OCI-M2 (cell line): ENCODE data around the gene SYCP3.

ENCODE experiments used
- DNase-seq: peaks from one replicate; lab custom pipeline; 2025; ENCODE audit not compliant: unreplicated experiment; lab: John Stamatoyannopoulos, UW

SYCP3 gene

DNA sequence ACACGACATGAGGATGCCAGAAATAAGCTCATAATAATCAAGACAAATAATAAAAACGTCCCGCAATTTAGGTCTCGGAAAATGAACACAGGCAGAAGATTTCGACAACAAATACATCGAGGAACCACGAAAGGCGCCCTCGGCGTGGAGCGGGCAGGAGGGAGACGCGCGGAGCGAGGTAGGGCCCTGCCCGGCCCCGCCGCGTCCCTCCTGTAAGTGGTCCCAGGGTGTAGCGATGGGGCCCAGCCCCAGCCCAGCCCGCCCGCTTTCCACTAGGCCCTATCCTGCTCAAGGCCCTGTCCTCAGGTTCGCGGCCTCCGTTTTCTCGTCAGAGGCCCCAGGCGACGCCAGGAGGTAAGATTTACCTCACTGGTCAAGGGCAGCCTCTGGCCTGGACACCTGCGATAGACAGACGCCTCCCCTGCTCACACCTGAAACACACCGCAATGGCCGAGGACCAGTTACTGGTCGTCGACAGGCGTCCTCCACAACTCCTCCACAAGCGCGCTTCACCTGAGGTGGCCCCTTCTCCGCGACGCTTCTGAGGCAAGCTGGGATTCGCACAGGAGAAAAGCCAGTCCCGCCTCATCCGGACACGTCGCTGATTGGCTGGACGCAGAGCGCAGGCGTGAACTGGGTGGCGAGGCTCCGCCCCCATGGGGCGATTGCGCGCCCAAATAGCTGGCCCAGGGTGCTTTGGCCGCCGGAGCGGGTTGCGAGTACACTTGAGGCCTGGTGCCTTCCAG is at the start of gene SYCP3:
Gene SYCP3 (minus strand): TSS at position 543 of the 746 bp plus-strand sequence. CDS start 1,527 bp downstream, outside the sequence.
- DNase-seq = no peak

DNA sequence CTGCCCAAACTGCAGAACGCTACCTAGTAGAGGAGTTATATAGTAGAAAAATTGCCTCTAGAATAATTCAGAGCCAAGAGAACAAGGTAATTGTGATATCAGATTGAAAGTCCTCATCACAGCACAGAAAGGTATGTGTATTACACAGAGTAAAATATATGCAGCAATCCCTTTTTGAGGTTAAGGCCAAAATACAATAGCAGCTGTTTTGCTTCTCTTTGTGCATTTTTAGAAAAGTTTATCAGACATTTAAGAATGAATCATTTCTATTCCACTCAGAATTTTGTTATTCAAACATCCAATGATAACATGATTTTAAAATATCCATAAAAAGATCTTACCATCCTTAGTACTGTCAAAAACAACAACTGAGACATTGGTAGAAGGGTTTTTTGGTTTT is 46.4 kb upstream of the SYCP3 start:
- no peak for DNase-seq

DNA sequence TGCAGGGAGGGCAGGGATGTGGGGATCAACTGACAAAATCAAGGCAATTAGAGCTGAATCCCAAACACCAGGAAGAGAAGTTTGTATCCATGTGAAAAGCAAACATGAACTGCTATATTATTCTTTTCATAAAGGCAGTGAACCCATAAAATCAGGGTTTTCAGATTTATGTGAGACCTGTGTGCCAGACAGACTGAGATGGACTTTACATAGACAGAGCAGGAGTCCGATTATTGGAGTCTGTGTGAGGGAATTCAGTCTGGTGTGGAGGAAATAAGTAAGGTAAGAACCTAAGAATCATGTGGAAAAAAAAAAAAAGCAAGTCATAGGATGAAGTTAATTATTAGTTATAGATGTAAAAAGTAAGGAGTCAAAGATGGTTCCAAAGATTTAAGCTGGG is 45.1 kb upstream of the SYCP3 start:
- DNase-seq = no peak

DNA sequence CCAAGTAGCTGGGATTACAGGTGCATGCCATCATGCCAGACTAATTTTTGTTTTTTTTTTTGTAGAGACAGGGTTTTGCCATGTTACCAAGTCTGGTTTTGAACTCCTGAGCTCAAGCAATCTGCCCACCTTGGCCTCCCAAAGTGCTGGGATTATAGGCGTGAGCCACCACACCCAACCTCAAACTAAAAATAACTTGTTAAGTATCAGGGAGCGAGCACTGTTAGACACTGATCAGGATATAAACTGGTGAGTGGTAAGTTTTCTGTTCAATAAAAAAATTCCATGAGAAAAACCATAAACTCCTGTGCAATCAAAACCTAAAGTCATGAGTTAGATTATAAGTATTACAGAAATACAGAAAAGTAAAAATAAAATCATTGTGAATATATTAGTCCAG is 44.6 kb upstream of the SYCP3 start:
- DNase-seq = no peak

DNA sequence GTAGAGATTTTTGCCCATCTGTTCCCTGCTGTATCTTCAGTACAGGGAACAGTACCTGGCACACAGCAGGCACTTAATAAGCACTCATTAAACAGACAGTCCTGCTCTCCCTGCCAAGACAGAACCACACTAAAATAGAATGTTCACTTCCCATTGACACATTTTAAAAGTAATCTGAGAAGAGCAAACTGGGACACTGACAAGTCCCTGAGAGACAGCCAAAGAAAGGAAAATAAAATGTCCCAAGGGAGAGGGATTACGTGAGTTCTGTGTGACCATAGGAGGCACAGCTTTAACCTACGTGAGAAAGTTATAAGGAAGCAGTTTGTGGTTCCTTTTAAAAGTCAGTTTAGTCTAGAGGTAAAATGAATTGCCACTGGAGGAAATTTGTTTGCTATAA is 43.9 kb upstream of the SYCP3 start:
- DNase-seq = no peak

DNA sequence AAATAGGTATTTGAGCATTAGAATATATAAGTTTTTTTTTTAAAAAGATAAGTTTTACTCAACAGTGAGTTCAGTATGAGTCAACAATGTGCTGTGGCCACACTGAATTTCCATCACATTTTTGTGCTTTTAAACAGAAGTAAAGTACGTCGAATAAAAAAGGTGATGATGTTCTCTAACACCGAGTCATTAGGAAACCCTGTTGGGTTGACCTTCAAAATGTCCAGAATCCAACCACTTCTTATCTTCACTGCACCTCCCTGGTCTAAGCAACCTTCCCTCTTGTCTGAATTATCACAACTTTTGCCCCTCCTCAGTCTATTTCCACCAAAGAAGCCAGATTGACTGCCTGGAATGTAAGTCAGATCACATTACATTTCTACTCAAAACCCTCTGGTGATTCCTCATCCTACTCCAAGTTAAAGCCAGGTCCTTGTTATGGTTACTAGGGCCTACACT is 43.0 kb upstream of the SYCP3 start:
- no peak for DNase-seq

DNA sequence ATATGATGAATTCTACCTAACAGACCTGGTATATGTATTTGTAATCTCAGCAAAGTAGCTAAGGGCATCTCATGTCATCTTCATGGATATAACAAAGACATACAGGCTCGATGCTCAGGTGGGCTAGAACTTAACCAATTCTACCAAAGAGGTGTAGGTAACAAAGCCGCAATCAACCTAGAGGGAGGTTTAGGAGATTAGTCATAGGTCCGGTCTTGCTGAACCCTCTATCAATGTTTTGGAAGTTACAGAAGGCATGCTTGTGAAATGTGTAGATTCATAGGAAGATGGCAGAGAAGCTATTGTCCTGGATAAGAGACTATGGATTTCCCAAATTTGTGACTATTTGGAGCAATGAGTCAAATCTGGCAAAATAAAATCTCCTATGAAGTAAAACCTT is 42.6 kb upstream of the SYCP3 start:
- DNase-seq = no peak

DNA sequence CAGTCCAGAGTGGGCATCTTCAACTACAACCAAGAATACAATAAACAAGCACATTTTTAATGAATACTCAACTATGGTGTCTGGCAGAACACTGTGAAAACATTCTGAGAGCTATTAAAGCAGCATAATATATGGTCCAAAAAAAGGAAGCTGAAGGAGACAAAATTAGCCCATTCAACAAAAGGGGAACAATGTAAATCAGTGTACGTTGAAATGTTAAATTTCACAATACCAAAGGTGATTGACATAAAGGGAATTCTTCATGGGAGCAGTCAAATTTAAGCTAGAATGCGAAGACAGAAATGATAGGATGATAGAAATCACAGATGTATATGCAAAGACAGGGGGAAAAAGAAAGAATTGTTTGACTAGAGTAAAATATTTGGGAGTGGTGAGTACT is 41.3 kb upstream of the SYCP3 start:
- no peak for DNase-seq

DNA sequence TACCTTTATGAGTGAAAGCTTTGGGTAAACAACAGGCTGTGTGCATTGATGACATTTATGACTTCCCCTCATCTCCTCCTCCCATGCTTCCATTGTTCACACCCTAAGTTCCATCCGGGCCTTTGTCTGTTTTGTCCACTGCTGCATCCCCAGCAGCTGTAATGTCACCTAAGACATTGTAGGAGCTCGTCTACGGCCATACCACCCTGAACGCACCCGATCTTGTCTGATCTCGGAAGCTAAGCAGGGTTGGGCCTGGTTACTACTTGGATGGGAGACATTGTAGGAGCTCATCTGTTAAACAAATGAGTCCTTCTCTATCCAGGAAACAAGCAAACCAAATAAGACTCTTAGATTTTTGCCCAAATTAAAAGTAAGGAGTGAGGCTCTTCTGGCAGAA is 40.4 kb upstream of the SYCP3 start:
- DNase-seq = no peak

DNA sequence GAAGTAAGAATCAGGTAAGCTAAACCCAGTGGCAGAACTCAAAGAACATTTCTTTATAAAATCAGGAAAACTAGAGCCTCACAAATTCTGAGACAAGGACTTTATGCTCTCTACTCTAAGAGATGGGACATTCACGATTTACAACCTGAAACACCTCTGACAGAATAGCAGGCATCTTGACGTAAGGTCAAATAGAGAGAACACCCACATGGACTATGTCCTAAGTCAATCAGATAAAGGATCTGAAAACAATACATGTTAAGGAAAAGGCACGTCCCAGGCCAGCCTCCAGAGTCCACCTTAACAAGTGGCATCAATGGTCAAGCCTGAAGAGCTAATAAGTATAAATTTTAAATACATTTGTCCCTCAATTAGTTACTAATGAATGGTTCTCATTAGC is 39.9 kb upstream of the SYCP3 start:
- DNase-seq = no peak

DNA sequence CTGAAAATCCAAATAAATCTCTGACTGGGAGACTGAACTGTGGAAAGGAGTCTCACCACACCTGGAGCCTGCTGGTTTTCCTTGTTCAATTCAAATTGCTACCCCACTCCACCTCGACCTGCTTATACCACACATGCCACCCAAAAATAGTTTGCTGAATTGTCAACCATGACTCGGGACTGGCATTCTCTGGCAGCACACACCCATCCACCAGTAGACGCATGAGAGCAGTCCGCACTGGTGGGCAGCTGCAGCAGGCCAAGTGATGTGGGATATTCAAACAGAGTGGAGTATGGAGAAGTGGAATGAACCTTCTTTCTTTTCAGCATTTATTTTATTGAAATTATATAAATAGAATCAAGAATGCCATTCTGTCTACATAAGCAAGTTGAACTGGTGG is 38.7 kb upstream of the SYCP3 start:
- no peak for DNase-seq

DNA sequence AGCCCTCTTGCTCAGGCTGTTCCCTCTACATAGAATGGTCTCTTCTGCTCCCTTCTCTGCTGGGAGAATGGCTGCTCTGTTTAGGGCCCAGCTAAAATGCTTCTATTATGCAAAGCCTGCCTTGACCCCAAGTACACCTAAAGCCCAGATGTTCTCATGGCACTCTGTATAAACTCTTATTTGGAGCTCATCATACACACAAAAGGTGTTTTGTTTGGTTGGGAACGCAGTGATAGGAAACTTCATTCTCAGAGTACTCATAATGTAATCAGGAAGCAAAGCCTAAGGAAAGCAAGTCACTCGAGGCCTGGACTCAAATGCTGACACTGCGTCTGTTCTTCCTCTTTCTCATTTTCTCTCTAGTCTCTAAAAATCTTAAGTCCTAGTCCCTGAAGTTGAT is 38.2 kb upstream of the SYCP3 start:
- DNase-seq = no peak

DNA sequence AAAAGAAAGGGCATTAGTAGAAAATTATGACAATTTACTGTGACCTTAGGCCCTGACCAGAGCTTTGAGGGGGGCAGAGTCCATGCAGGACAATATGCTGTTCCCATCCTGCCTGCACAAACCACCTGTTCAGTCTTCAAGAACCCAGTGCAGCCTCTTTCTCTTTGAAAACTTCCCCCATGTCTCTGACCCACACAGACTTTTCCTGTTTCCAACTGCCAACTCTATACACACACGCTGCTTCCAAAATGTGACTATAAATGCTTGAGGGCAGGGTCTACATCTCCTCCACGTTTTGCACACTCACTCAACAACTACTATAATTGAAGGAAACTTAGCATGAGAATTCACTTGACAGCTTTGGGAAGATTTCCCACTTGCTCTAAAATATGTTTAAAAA is 36.6 kb upstream of the SYCP3 start:
- DNase-seq = no peak

DNA sequence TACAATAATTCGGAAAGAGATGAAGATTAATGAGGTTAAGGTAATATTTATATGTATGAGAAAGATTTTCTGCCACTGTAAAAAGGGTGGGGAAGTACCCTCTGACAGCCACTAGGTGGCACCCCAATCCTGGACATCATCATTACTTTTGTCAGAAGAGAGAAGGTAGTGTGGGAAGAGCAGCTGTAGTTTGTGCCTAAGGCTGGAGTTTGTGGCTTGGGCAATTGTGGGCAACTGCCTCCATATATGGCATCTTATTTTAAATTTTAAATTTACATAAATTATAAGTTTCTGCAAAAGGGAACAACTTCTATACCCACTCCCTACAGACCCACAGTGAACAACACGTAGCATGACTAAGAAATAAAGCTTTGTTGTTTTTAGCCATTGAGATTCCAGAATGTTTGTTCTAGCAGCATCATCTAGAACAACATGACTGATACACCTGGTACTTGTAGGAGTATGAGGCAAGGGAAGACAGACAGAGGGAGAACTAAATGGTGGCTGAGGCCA is 34.4 kb upstream of the SYCP3 start:
- no peak for DNase-seq

DNA sequence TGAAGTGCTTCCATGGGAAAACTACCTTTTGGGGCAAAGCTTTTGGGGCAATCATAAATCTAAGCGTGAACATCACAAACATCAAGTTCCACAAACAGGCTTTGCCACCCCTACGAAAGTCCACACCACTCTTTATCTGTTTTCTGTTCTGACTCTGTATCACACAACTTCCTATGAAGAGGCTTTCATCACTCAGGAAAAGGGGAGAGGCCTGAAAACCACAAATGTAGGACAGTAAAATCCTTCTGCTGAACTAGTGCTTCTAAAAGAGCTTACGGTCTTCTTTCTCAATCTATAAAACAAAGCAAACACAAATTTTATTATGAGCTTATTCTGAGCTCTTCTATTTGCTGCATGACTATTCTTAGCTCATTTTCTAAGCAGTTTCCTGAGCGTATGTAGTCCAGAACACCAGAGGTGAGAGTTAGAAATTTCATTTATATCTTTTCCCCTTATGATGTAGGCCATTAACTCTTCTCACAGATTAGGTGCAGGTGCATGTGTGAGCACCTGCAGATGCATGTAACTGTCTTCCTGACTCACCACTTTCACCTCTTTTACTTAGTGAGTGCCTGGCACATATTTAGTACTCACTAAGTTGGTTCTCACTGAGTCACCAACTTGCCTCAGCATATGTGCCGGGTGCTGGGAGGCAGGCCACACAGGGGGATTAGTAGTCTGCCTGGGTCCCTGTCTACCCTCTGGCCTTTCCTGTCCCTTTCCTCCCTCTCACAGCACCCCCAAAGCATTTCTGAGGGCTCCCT is 32.9 kb upstream of the SYCP3 start:
- no peak for DNase-seq

DNA sequence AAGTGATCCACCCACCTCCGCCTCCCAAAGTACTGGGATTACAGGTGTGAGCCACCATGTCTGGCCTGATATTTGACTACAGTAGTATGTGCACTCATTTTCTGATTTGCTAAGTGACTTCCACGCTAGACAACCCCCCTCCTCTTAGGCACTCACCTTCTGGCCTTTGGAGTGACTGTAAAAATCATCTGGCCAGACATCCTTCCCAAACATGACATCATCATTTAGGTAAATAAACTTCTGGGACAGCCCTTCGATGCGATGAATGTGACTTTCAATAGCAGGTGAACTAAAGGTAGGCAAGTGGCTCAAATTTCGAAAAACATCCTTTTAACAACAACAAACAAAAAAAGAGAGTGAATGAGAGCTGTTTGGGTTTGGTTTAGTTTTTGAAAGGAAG is 30.6 kb upstream of the SYCP3 start:
- no peak for DNase-seq

DNA sequence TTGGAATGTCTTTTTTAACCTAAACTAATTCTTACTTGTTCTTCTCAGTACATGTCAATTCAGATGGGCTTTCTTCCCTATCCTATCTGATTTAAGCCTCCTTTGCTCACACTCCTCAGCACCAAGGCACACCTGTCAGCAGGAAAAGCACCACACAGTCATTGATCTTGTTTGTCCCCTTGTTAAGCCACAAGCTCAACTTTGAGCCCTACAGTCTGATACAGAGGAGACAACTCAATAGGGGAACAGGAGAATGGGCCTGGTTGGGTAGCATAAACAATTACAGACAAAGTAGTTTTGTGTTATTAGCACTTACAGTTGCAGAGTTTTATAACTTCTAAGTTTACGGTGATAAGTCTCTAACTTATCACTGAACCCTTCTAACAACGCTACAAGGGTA is 29.5 kb upstream of the SYCP3 start:
- no peak for DNase-seq

DNA sequence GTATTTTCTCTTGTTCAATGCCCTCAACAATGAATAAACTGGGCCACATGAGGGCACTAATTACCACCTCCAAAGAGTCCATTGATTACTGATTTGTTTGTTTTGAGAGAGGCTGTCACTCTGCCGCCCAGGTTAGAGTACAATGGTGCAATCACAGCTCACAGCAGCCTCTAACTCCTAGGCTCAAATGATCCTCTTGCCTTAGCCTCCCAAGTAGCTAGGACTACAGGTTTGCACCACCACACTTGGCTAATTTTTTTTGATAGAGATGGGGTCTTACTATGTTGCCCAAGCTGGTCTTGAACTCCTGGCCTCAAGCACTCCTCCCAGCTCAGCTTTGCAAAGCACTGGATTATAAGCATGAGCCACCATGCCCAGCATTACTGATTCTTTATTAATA is 28.3 kb upstream of the SYCP3 start:
- no peak for DNase-seq

DNA sequence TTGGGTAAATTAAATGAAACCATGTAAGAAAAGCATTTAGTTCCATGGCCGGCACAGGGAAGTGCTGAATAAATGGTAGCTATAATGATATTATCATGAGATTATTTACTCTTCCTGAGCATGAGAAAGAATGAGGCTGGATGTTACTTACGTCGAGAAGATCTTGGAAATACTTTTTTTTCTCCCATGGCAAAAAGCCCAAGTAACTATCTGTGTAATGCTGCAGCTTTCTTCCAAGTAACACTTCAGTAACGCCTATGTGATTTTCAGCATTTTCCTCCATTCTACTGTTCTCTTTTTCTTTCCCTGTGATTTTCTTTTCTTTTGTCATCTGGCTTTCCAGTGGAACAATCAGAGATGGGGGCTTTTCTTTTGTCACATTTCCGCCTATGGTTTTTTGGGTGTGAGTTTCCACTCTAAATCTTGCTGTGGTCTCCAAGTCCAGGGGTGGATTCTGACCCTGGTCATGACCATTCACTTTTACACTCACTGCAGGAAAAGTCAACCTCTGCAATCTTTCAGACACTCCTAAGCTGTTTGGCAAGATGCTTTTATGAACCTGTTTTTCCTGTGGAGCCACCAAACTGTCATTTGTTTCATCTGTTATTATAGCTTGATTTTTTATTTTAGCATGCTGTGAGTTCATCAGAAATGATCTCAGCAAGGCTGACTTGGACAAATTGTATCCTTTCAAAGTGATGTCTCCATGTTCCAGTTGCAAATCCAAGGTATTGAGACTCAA is 25.0 kb upstream of the SYCP3 start:
- DNase-seq = no peak

DNA sequence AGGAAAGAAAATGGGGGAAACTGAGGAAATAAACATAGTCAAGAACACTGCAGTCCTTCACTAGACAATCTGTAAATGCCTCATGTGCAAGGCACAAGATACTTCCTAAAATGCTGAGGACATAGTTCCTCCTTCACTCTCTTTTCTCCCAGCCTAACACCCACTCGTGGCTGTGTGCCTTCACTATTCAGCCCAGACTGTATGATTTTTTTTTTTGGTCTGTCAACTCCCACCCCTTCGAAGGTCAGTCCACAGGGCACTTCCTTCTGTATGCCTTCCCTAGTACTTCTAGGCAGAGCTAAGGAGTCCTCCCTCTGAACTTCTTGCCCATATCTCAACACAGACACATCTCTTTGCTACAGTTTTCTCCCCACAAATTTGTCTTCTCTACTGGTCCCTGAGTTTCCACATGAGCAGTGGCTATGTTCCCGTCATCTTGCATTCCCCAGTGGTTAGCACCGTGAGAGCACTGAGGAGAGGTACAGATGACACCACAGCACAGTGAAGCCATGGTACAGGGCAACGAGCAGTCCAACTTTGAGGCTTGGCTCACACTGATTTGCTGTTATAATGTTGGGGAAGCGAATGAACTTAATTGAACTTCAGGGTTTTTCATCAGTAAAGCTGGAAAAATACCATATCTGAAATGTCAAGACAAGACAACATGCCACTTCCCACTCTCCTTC is 24.1 kb upstream of the SYCP3 start:
- DNase-seq = no peak

DNA sequence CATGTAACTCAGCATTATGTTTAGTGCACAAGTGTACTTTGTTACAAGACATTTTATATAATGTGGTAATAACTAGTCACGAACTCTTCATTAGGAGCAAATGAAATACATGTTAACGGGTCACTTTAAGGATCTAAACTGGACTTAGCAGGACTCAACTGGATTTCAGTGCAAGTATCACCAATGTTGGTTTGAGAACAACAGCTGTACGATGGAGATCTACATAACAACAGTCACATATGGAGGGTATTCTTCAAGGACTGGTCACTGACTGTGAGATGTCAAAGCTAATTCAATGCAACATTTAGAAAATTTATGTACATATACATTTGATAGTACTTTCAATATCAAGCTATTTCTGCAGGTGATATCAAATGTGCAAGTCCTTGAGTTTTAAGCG is 22.5 kb upstream of the SYCP3 start:
- DNase-seq = no peak
